Measurements from ENCODE around the gene TWSG1.

GRCh38 chr18:9336827-9337226, 2.3 kb downstream of the TWSG1 start:
- TF ChIP-seq POLR2AphosphoS5 (IDR thresholded peaks at IDR 0.05; ENCODE audit: low read depth, low read length) (no peak), REST (IDR thresholded peaks at IDR 0.05; ENCODE audit: insufficient read depth in 1 of 2, low read depth in 2 of 2, low read length in 2 of 2) (no peak), SIN3A (IDR thresholded peaks at IDR 0.05; ENCODE audit: borderline replicate concordance, insufficient read depth, low read length) (no peak), TAF1 (IDR thresholded peaks at IDR 0.05; ENCODE audit: borderline replicate concordance, insufficient read depth, low read length) (no peak), FOXP2 (optimal IDR thresholded peaks at IDR 0.05; ENCODE audit: borderline replicate concordance, extremely low read depth, extremely low read length, insufficient read depth) (no peak)
